ENCODE results near the gene SH2D1A.

- TF ChIP-seq CTCF (IDR thresholded peaks at IDR 0.05 in 8 of 11, conservative IDR thresholded peaks at IDR 0.05 in 3 of 11) (no peak), POLR2AphosphoS5 (IDR thresholded peaks at IDR 0.05) (no peak)
These were observed 46.4 kb downstream of the SH2D1A start for GRCh38 chrX:124392794-124393193.

Data from spleen (tissue), 7 donors.